CD4-positive, alpha-beta T cell (primary cell): ENCODE data around the gene MLLT1. TPM values are rescaled to one million over a fixed set of nuclear protein-coding genes. Genes with fewer than 3 reads are reported as not detected.
A peak's percentile ranks its signal among the peaks of the same experiment; 100 is the strongest.

ENCODE experiments used
- ATAC-seq: fragments of 200-7000 bp; cut with Tn5 transposase; one replicate; pipeline ENCODE4 v1.10.0; 2022; ENCODE audit warnings: mild to moderate bottlenecking; ENCODE audit not compliant: poor library complexity
- CTCF ChIA-PET: fragments of 350-600 bp; sonication (Branson Sonifier 250); formaldehyde crosslinking; loops from one replicate; lab custom pipeline; 2021; ENCODE audit warnings: antibody characterized with exemption, inconsistent platforms; lab: Charles Lee
- POLR2A ChIA-PET: fragments of 350-600 bp; sonication (Branson Sonifier 250); formaldehyde crosslinking; loops from one replicate; lab custom pipeline; 2021; ENCODE audit warnings: antibody characterized with exemption, inconsistent platforms; lab: Charles Lee
- DNase-seq, 14 experiments: peaks; one replicate each; pipeline ENCODE4 v3.0.0-alpha.2; 2013 to 2020; ENCODE audit warnings: mixed read lengths in 2 of 14
- H3K27ac ChIP-seq, 2 donors: one replicate each; pipeline versions ENCODE4 v1.5.1 to v1.7.0; 2013; ENCODE audit warnings: low read length in 2 of 2, low read depth in 1 of 2, mild to moderate bottlenecking in 1 of 2
- H3K27me3 ChIP-seq, 2 experiments: 1 replicate in 1 of 2; 2 replicates in 1 of 2; pipeline versions ENCODE4 v1.6.1 to v1.7.0; 2013; ENCODE audit warnings: low read length in 2 of 2, control low read depth in 1 of 2, mild to moderate bottlenecking in 1 of 2, moderate library complexity in 1 of 2; ENCODE audit not compliant: insufficient read depth in 2 of 2, control insufficient read depth in 1 of 2
- H3K36me3 ChIP-seq: one replicate; pipeline ENCODE4 v1.6.1; 2013; ENCODE audit warnings: low read length, control low read depth; ENCODE audit not compliant: insufficient read depth
- H3K4me1 ChIP-seq: one replicate; pipeline ENCODE4 v1.6.1; 2013; ENCODE audit warnings: low read length, control low read depth; ENCODE audit not compliant: insufficient read depth
- H3K4me3 ChIP-seq: one replicate; pipeline ENCODE4 v1.5.1; 2013; ENCODE audit warnings: mild to moderate bottlenecking, low read length, moderate library complexity
- H3K9me3 ChIP-seq, 2 experiments: 1 replicate in 1 of 2; 2 replicates in 1 of 2; pipeline versions ENCODE4 v1.6.1 to v1.7.0; 2013; ENCODE audit warnings: low read length in 2 of 2, mild to moderate bottlenecking in 2 of 2, control low read depth in 1 of 2, moderate library complexity in 1 of 2; ENCODE audit not compliant: control insufficient read depth in 1 of 2, insufficient read depth in 1 of 2
- H3K27ac Mint-ChIP-seq: one replicate; pipeline ENCODE4 v1.8.0; 2020; ENCODE audit warnings: mixed read lengths
- H3K27me3 Mint-ChIP-seq: one replicate; pipeline ENCODE4 v1.8.0; 2021; ENCODE audit warnings: mixed read lengths
- H3K36me3 Mint-ChIP-seq: one replicate; pipeline ENCODE4 v1.8.0; 2021; ENCODE audit warnings: low read depth, mixed read lengths
- H3K4me1 Mint-ChIP-seq: one replicate; pipeline ENCODE4 v1.8.0; 2021; ENCODE audit warnings: low read depth, mixed read lengths
- H3K4me3 Mint-ChIP-seq: one replicate; pipeline ENCODE4 v1.8.0; 2020; ENCODE audit warnings: mild to moderate bottlenecking, mixed read lengths
- H3K9me3 Mint-ChIP-seq: one replicate; pipeline ENCODE4 v1.8.0; 2020; ENCODE audit warnings: mixed read lengths
- intact Hi-C, 2 experiments: fragments of 100-400 bp; cut with DNase I in 1 of 2; cut with micrococcal nuclease in 1 of 2; formaldehyde crosslinking; loops; one replicate each; pipeline versions ENCODE4 v1.15.1 to v1.9.0; 2023 to 2025; cut with DNase I, micrococcal nuclease
- total RNA-seq, 174 experiments: library from RNA in 2 of 174; stranded (reverse) in 2 of 174; gene quantifications; one replicate each; pipeline ENCODE4 v1.2.3 and lab custom pipeline; 2021 to 2026
- TF ChIP-seq, protein P1 (sequence below): fragments of 200-600 bp; IDR thresholded peaks from one replicate; pipeline ENCODE4 v1.8.0; 2022; ENCODE audit warnings: antibody characterized with exemption, mild to moderate bottlenecking

MLLT1 gene
- total RNA-seq, 2 experiments from 2014 or later = 18.3 to 22.1 TPM

DNA sequence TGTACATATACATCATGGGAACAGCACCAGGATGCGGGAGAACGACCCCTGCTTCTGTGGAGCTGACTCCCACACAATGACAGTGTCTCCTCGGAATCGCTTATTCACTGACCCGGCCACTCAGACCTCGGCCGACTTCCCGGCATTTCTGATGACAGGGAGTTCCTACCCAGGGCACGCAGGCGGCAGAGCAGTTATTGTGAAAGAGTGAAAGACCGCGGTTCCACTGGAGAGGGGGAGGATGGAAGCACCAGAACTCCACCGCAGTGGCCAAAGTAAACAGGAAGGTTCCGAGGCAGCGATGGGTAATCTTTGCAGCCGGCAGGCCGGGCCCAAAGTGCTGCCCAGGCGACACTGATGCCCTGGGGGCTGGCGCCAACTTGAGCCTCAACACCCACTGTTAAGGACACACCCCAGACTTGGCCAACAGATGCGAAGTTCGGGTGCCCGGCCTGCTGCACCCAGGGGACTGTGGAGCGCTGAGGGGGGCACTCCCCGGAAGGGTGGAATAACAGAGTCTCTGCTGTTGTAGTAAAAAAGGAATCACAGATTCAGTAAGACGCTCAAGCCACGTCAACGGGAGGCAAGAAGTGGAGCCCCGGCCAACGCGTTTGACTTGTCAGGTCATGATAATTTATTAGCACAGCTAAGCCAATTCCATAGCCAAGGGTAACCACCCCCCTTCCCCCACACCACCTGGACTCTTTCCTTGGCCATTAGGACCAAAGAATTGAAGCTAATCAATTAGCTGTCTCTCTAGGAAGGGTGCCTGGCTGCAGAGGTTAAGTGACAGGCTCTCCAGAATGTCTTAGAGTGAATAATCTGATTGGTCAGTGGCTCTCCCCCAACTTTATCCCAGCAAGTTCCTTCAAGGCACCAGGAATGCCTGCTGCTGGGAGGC, 5.8 kb downstream of the MLLT1 start:
- CTCF ChIA-PET = no interaction called here
- ATAC-seq (no peak), DNase-seq (peak in 2 of 14 experiments; percentile 45 to 58)
- Mint-ChIP-seq H3K36me3 (peaks cover 30% of the 10 kb centered on the region), H3K27me3 (no peaks in the 10 kb centered on the region), H3K4me1 (peaks cover 65% of the 10 kb centered on the region), H3K4me3 (no peak overlapping the region), H3K9me3 (no peaks in the 10 kb centered on the region), H3K27ac (no peak overlapping the region)
- intact Hi-C loops = no loop called here
- Histone ChIP-seq H3K4me3 (no peak overlapping the region), H3K9me3 (no peaks in the 10 kb centered on the region), H3K4me1 (peaks cover 52% of the 10 kb centered on the region), H3K36me3 (peaks cover 16% of the 10 kb centered on the region), H3K27me3 (no peaks in the 10 kb centered on the region), H3K27ac (no peak overlapping the region)
- POLR2A ChIA-PET = no interaction called here
- TF ChIP-seq, protein P1, sequence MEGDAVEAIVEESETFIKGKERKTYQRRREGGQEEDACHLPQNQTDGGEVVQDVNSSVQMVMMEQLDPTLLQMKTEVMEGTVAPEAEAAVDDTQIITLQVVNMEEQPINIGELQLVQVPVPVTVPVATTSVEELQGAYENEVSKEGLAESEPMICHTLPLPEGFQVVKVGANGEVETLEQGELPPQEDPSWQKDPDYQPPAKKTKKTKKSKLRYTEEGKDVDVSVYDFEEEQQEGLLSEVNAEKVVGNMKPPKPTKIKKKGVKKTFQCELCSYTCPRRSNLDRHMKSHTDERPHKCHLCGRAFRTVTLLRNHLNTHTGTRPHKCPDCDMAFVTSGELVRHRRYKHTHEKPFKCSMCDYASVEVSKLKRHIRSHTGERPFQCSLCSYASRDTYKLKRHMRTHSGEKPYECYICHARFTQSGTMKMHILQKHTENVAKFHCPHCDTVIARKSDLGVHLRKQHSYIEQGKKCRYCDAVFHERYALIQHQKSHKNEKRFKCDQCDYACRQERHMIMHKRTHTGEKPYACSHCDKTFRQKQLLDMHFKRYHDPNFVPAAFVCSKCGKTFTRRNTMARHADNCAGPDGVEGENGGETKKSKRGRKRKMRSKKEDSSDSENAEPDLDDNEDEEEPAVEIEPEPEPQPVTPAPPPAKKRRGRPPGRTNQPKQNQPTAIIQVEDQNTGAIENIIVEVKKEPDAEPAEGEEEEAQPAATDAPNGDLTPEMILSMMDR = no peak

GRCh38 chr19:6272913-6273600, 6.7 kb downstream of the MLLT1 start:
- Mint-ChIP-seq H3K27ac (no peak overlapping the region), H3K36me3 (peaks cover 39% of the 10 kb centered on the region), H3K27me3 (no peaks in the 10 kb centered on the region), H3K4me3 (no peak overlapping the region), H3K4me1 (peaks cover 61% of the 10 kb centered on the region), H3K9me3 (no peaks in the 10 kb centered on the region)
- POLR2A ChIA-PET = no interaction called here
- no peaks in the 10 kb centered on the region for H3K9me3 ChIP-seq
- ATAC-seq (no peak), DNase-seq (no peak)
- peaks cover 24% of the 10 kb centered on the region for H3K36me3 ChIP-seq
- no peak overlapping the region for H3K4me3 ChIP-seq
- intact Hi-C loops = no loop called here
- no peaks in the 10 kb centered on the region for H3K27me3 ChIP-seq
- CTCF ChIA-PET = no interaction called here
- H3K27ac ChIP-seq = no peak overlapping the region
- H3K4me1 ChIP-seq = peaks cover 43% of the 10 kb centered on the region
- TF ChIP-seq, protein P1 = no peak

- peaks cover 36% of the 10 kb centered on the region for H3K4me1 ChIP-seq
- H3K27me3 Mint-ChIP-seq = no peaks in the 10 kb centered on the region
- H3K36me3 ChIP-seq = peaks cover 31% of the 10 kb centered on the region
- no peak overlapping the region for H3K4me3 Mint-ChIP-seq
- ChIA-PET POLR2A (no interaction called here), CTCF (no interaction called here)
- peaks cover 45% of the 10 kb centered on the region for H3K36me3 Mint-ChIP-seq
- H3K27ac Mint-ChIP-seq = peak overlapping the region; percentile 14
- TF ChIP-seq, protein P1 = no peak
- H3K4me3 ChIP-seq = no peak overlapping the region
- intact Hi-C loops = no loop called here
- no peaks in the 10 kb centered on the region for H3K9me3 ChIP-seq
- DNase-seq (no peak), ATAC-seq (no peak)
- H3K27me3 ChIP-seq = no peaks in the 10 kb centered on the region
- no peak overlapping the region for H3K27ac ChIP-seq
- H3K9me3 Mint-ChIP-seq = no peaks in the 10 kb centered on the region
- H3K4me1 Mint-ChIP-seq = peaks cover 56% of the 10 kb centered on the region
These were observed 7.4 kb downstream of the MLLT1 start for GRCh38 chr19:6272411-6272791.
